Measurements from ENCODE around the gene SUGP1.

SUGP1 gene

GRCh38 chr19:19303411-19303810 lies 16.9 kb downstream of the SUGP1 start:
- Histone ChIP-seq H2BK5ac (ENCODE audit: low read length) (no peak overlapping the region), H3K4me3 (ENCODE audit: low read length) (no peak overlapping the region), H4K8ac (ENCODE audit: low read depth, low read length) (no peak overlapping the region), H2BK15ac (replicated peaks; ENCODE audit: low read depth) (no peak overlapping the region), H3K23ac (ENCODE audit: low read length) (no peak overlapping the region), H3K18ac (ENCODE audit: low read length) (no peak overlapping the region), H3K4me1 (ENCODE audit: control insufficient read depth, low read depth, low read length) (no peaks in the 10 kb centered on the region), H3K9ac (ENCODE audit: low read length) (no peak overlapping the region), H4K5ac (ENCODE audit: low read length) (no peak overlapping the region), H3K56ac (ENCODE audit: low read length) (no peak overlapping the region), H3K79me2 (ENCODE audit: control insufficient read depth, insufficient read depth, low read length) (no peaks in the 10 kb centered on the region), H2BK120ac (ENCODE audit: low read depth, low read length) (no peak overlapping the region), H3K4ac (ENCODE audit: low read depth, low read length) (no peak overlapping the region), H3K36me3 (ENCODE audit: control insufficient read depth, insufficient read depth, low read length) (peaks cover 15% of the 10 kb centered on the region), H3K4me2 (ENCODE audit: low read length) (no peak overlapping the region), H3K27me3 (ENCODE audit: insufficient read depth, low read length, poor library complexity) (no peaks in the 10 kb centered on the region), H3K79me1 (ENCODE audit: low read length) (no peaks in the 10 kb centered on the region), H2AK5ac (ENCODE audit: low read length) (no peak overlapping the region), H3K27ac (ENCODE audit: low read depth, low read length) (no peak overlapping the region)
- WGBS (ENCODE audit: extremely low coverage, insufficient coverage, low lambda C conversion rate): no CpG with 5 or more reads among the region's 14 CpGs
- DNase-seq: no peak

- no peaks in the 10 kb centered on the region for H3K79me2 ChIP-seq (ENCODE audit: control insufficient read depth, insufficient read depth, low read length)
- H3K23ac ChIP-seq (ENCODE audit: low read length): no peak overlapping the region
- no peak overlapping the region for H3K56ac ChIP-seq (ENCODE audit: low read length)
- no peak overlapping the region for H2BK120ac ChIP-seq (ENCODE audit: low read depth, low read length)
- H2AK5ac ChIP-seq (ENCODE audit: low read length): no peak overlapping the region
- H4K5ac ChIP-seq (ENCODE audit: low read length): no peak overlapping the region
- H3K79me1 ChIP-seq (ENCODE audit: low read length): no peaks in the 10 kb centered on the region
- H3K4ac ChIP-seq (ENCODE audit: low read depth, low read length): no peak overlapping the region
- H3K4me3 ChIP-seq (ENCODE audit: low read length): no peak overlapping the region
- no peak overlapping the region for H2BK15ac ChIP-seq (replicated peaks; ENCODE audit: low read depth)
- H2BK5ac ChIP-seq (ENCODE audit: low read length): no peak overlapping the region
- no peak overlapping the region for H3K9ac ChIP-seq (ENCODE audit: low read length)
- peaks cover 13% of the 10 kb centered on the region for H3K36me3 ChIP-seq (ENCODE audit: control insufficient read depth, insufficient read depth, low read length)
- H3K4me1 ChIP-seq (ENCODE audit: control insufficient read depth, low read depth, low read length): no peaks in the 10 kb centered on the region
- no peak overlapping the region for H3K27ac ChIP-seq (ENCODE audit: low read depth, low read length)
- H4K8ac ChIP-seq (ENCODE audit: low read depth, low read length): no peak overlapping the region
- H3K27me3 ChIP-seq (ENCODE audit: insufficient read depth, low read length, poor library complexity): no peaks in the 10 kb centered on the region
- H3K18ac ChIP-seq (ENCODE audit: low read length): no peak overlapping the region
- WGBS (ENCODE audit: extremely low coverage, insufficient coverage, low lambda C conversion rate): no CpG with 5 or more reads among the region's 12 CpGs
- no peak overlapping the region for H3K4me2 ChIP-seq (ENCODE audit: low read length)
- no peak for DNase-seq
Observed at GRCh38 chr19:19300613-19301012, 19.7 kb downstream of the SUGP1 start.

DNA sequence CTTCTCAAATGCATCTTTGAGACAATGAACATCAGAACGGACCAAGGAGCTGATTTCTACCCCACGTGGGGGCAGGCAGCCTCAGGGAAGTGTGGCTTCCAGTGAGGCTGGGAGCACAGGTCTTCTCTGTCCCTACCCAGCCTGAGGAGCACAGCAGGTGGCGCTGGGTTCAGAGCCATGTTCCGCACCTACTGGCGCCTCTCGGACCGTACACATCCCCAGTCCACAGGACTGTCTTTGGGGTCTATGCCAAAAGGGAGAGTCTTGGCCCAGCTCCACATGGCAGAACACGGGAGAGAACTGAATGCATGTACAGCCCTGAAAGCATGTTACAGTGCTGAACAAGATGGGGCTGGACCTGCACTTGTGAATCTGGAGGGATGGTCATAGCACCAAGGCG lies 22.6 kb downstream of the SUGP1 start:
- no CpG with 5 or more reads among the region's 9 CpGs for WGBS (ENCODE audit: extremely low coverage, insufficient coverage, low lambda C conversion rate)
- no peak overlapping the region for H2BK15ac ChIP-seq (replicated peaks; ENCODE audit: low read depth)
- no peak overlapping the region for H3K4me3 ChIP-seq (ENCODE audit: low read length)
- H3K18ac ChIP-seq (ENCODE audit: low read length): no peak overlapping the region
- no peak for DNase-seq
- no peaks in the 10 kb centered on the region for H3K27me3 ChIP-seq (ENCODE audit: insufficient read depth, low read length, poor library complexity)
- no peak overlapping the region for H2AK5ac ChIP-seq (ENCODE audit: low read length)
- no peak overlapping the region for H3K9ac ChIP-seq (ENCODE audit: low read length)
- no peaks in the 10 kb centered on the region for H3K4me1 ChIP-seq (ENCODE audit: control insufficient read depth, low read depth, low read length)
- no peak overlapping the region for H3K4ac ChIP-seq (ENCODE audit: low read depth, low read length)
- no peak overlapping the region for H4K5ac ChIP-seq (ENCODE audit: low read length)
- H2BK120ac ChIP-seq (ENCODE audit: low read depth, low read length): no peak overlapping the region
- H3K79me2 ChIP-seq (ENCODE audit: control insufficient read depth, insufficient read depth, low read length): no peaks in the 10 kb centered on the region
- H3K36me3 ChIP-seq (ENCODE audit: control insufficient read depth, insufficient read depth, low read length): peaks cover 9% of the 10 kb centered on the region
- H4K8ac ChIP-seq (ENCODE audit: low read depth, low read length): no peak overlapping the region
- no peak overlapping the region for H3K56ac ChIP-seq (ENCODE audit: low read length)
- H2BK5ac ChIP-seq (ENCODE audit: low read length): no peak overlapping the region
- H3K4me2 ChIP-seq (ENCODE audit: low read length): no peak overlapping the region
- no peak overlapping the region for H3K23ac ChIP-seq (ENCODE audit: low read length)
- no peaks in the 10 kb centered on the region for H3K79me1 ChIP-seq (ENCODE audit: low read length)
- no peak overlapping the region for H3K27ac ChIP-seq (ENCODE audit: low read depth, low read length)

- no peak overlapping the region for H4K5ac ChIP-seq (ENCODE audit: low read length)
Observed at GRCh38 chr19:19296953-19297689, 23.2 kb downstream of the SUGP1 start.

GRCh38 chr19:19294914-19295313 lies 25.4 kb downstream of the SUGP1 start:
- H2AK5ac ChIP-seq (ENCODE audit: low read length): no peak overlapping the region
- no peaks in the 10 kb centered on the region for H3K79me2 ChIP-seq (ENCODE audit: control insufficient read depth, insufficient read depth, low read length)
- no peak overlapping the region for H3K18ac ChIP-seq (ENCODE audit: low read length)
- no peak overlapping the region for H3K4me3 ChIP-seq (ENCODE audit: low read length)
- no peak overlapping the region for H2BK5ac ChIP-seq (ENCODE audit: low read length)
- no CpG with 5 or more reads among the region's 4 CpGs for WGBS (ENCODE audit: extremely low coverage, insufficient coverage, low lambda C conversion rate)
- no peak overlapping the region for H3K9ac ChIP-seq (ENCODE audit: low read length)
- no peak overlapping the region for H3K27ac ChIP-seq (ENCODE audit: low read depth, low read length)
- H2BK120ac ChIP-seq (ENCODE audit: low read depth, low read length): no peak overlapping the region
- H3K79me1 ChIP-seq (ENCODE audit: low read length): no peaks in the 10 kb centered on the region
- H3K23ac ChIP-seq (ENCODE audit: low read length): no peak overlapping the region
- peaks cover 1% of the 10 kb centered on the region for H3K36me3 ChIP-seq (ENCODE audit: control insufficient read depth, insufficient read depth, low read length)
- H4K5ac ChIP-seq (ENCODE audit: low read length): no peak overlapping the region
- H3K4me2 ChIP-seq (ENCODE audit: low read length): no peak overlapping the region
- H3K4ac ChIP-seq (ENCODE audit: low read depth, low read length): no peak overlapping the region
- H3K56ac ChIP-seq (ENCODE audit: low read length): no peak overlapping the region
- no peak for DNase-seq
- H2BK15ac ChIP-seq (replicated peaks; ENCODE audit: low read depth): no peak overlapping the region
- H3K4me1 ChIP-seq (ENCODE audit: control insufficient read depth, low read depth, low read length): no peaks in the 10 kb centered on the region
- H4K8ac ChIP-seq (ENCODE audit: low read depth, low read length): no peak overlapping the region
- no peaks in the 10 kb centered on the region for H3K27me3 ChIP-seq (ENCODE audit: insufficient read depth, low read length, poor library complexity)

More at GRCh38 chr19:19296953-19297689, 23.2 kb downstream of the SUGP1 start:
- Histone ChIP-seq H3K27ac (ENCODE audit: low read depth, low read length) (no peak overlapping the region), H2BK5ac (ENCODE audit: low read length) (no peak overlapping the region), H3K4ac (ENCODE audit: low read depth, low read length) (no peak overlapping the region), H3K23ac (ENCODE audit: low read length) (no peak overlapping the region), H3K27me3 (ENCODE audit: insufficient read depth, low read length, poor library complexity) (no peaks in the 10 kb centered on the region), H3K4me3 (ENCODE audit: low read length) (no peak overlapping the region), H2BK120ac (ENCODE audit: low read depth, low read length) (no peak overlapping the region), H3K79me2 (ENCODE audit: control insufficient read depth, insufficient read depth, low read length) (no peaks in the 10 kb centered on the region), H3K9ac (ENCODE audit: low read length) (no peak overlapping the region), H3K56ac (ENCODE audit: low read length) (no peak overlapping the region), H3K4me2 (ENCODE audit: low read length) (no peak overlapping the region), H2AK5ac (ENCODE audit: low read length) (no peak overlapping the region), H3K18ac (ENCODE audit: low read length) (no peak overlapping the region), H3K79me1 (ENCODE audit: low read length) (no peaks in the 10 kb centered on the region), H4K8ac (ENCODE audit: low read depth, low read length) (no peak overlapping the region), H2BK15ac (replicated peaks; ENCODE audit: low read depth) (no peak overlapping the region), H3K36me3 (ENCODE audit: control insufficient read depth, insufficient read depth, low read length) (peaks cover 6% of the 10 kb centered on the region), H3K4me1 (ENCODE audit: control insufficient read depth, low read depth, low read length) (no peaks in the 10 kb centered on the region)
- WGBS (ENCODE audit: extremely low coverage, insufficient coverage, low lambda C conversion rate): no CpG with 5 or more reads among the region's 19 CpGs
- DNase-seq: no peak

DNA sequence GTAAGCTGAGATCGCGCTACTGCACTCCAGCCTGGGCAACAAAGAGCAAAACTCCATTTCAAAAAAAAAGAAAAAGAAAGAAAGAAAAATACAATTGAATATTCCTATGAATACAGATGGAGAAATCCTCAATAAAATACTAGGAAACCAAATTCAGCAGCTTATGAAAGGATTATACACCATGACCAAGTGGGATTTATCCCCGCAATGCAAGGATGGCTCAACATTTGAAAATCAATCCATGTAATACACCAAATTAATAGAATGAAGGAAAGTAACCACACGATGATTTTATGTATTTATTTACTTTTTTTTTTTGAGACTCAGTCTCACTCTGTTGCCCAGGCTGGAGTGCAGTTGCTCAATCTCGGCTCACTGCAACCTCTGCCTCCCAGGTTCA lies 27.7 kb downstream of the SUGP1 start:
- Histone ChIP-seq H3K79me1 (ENCODE audit: low read length) (no peaks in the 10 kb centered on the region), H3K4ac (ENCODE audit: low read depth, low read length) (no peak overlapping the region), H3K27ac (ENCODE audit: low read depth, low read length) (no peak overlapping the region), H3K36me3 (ENCODE audit: control insufficient read depth, insufficient read depth, low read length) (peaks cover 1% of the 10 kb centered on the region), H3K9ac (ENCODE audit: low read length) (no peak overlapping the region), H3K4me3 (ENCODE audit: low read length) (no peak overlapping the region), H3K56ac (ENCODE audit: low read length) (no peak overlapping the region), H3K23ac (ENCODE audit: low read length) (no peak overlapping the region), H2BK5ac (ENCODE audit: low read length) (no peak overlapping the region), H3K18ac (ENCODE audit: low read length) (no peak overlapping the region), H2BK15ac (replicated peaks; ENCODE audit: low read depth) (no peak overlapping the region), H3K4me2 (ENCODE audit: low read length) (no peak overlapping the region), H2AK5ac (ENCODE audit: low read length) (no peak overlapping the region), H3K79me2 (ENCODE audit: control insufficient read depth, insufficient read depth, low read length) (no peaks in the 10 kb centered on the region), H4K5ac (ENCODE audit: low read length) (no peak overlapping the region), H3K27me3 (ENCODE audit: insufficient read depth, low read length, poor library complexity) (no peaks in the 10 kb centered on the region), H2BK120ac (ENCODE audit: low read depth, low read length) (no peak overlapping the region), H3K4me1 (ENCODE audit: control insufficient read depth, low read depth, low read length) (no peaks in the 10 kb centered on the region), H4K8ac (ENCODE audit: low read depth, low read length) (no peak overlapping the region)
- no CpG with 5 or more reads among the region's 5 CpGs for WGBS (ENCODE audit: extremely low coverage, insufficient coverage, low lambda C conversion rate)
- no peak for DNase-seq
